Activated T-helper 17 cell treated with anti-CD3 and anti-CD28 coated beads, Interleukin-2, amount 50 U/mL, for 72 hours (primary cell): Measurements from ENCODE around the gene TTC33. TPM values are rescaled to one million over a fixed set of nuclear protein-coding genes. Genes with fewer than 3 reads are reported as not detected.
A peak's percentile ranks its signal among the peaks of the same experiment; 100 is the strongest.
"Not testable (repeated sequence)": the region's sequence is repeated elsewhere in the genome, so short reads cannot be mapped to it uniquely, and the experiment has no call there.

Experiments
- ATAC-seq: fragments of 150-1000 bp; cut with Tn5 transposase; replicated peaks from 2 replicates; pipeline ENCODE4 v1.10.0; 2021; ENCODE audit warnings: mild to moderate bottlenecking, moderate library complexity
- H3K27ac Mint-ChIP-seq: one replicate; pipeline ENCODE4 v1.8.0; 2022; ENCODE audit warnings: mixed read lengths
- H3K27me3 Mint-ChIP-seq: one replicate; pipeline ENCODE4 v1.8.0; 2022; ENCODE audit warnings: mixed read lengths
- H3K36me3 Mint-ChIP-seq: one replicate; pipeline ENCODE4 v1.8.0; 2022; ENCODE audit warnings: low read depth, mild to moderate bottlenecking, mixed read lengths
- H3K4me1 Mint-ChIP-seq: one replicate; pipeline ENCODE4 v1.8.0; 2022; ENCODE audit warnings: mixed read lengths
- H3K4me3 Mint-ChIP-seq: one replicate; pipeline ENCODE4 v1.8.0; 2022; ENCODE audit warnings: mild to moderate bottlenecking, mixed read lengths
- H3K9me3 Mint-ChIP-seq: one replicate; pipeline ENCODE4 v1.8.0; 2022; ENCODE audit warnings: mixed read lengths
- total RNA-seq, 2 donors: library from RNA; stranded (reverse); gene quantifications; one replicate each; pipeline ENCODE4 v1.2.3, GENCODE V29; 2022

Gene TTC33
- total RNA-seq, 2 donors from 2014 or later, result 14.1 to 21.4 TPM

DNA sequence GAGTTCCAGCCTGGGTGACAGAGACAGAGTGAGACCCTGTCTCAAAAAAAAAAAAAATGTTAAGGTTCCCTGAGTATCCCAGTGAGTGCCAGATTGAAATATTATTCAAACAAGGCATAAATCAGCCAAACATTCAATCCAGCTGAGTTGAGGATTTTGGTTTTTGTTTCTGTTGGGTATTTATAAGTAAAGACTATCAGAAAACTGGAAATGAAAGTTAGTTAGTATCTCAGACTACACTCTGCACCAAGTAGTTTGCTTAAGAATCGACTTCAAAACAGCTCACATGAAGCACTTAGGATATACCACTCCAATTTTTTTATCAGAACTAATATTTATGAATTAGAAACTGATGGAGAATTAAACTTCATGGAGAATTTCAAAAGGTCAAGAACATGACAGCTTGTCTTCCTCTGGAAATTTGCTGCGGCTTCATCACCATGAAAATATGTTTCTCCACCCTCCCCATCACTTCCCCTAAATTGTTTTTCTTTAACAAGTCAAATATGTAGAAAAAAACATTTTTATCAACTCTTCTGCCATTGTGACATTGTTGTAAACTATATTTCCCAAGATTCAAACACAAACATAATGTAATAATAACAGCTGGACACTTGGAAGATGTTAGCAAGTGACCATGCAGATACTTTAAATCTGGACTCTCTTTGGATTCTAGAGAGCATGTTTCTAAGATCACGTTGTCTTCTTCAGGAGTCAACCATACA is 186.1 kb downstream of the TTC33 start:
- Mint-ChIP-seq H3K4me3 (peak overlapping the region; percentile 13), H3K9me3 (no peaks in the 10 kb centered on the region), H3K36me3 (no peaks in the 10 kb centered on the region), H3K27ac (no peak overlapping the region), H3K27me3 (no peaks in the 10 kb centered on the region), H3K4me1 (peaks cover 12% of the 10 kb centered on the region)
- ATAC-seq, result no peak

GRCh38 chr5:40568548-40568947 is 187.2 kb downstream of the TTC33 start:
- ATAC-seq, result no peak
- Mint-ChIP-seq H3K4me3 (no peak overlapping the region), H3K27me3 (no peaks in the 10 kb centered on the region), H3K4me1 (peaks cover 19% of the 10 kb centered on the region), H3K36me3 (no peaks in the 10 kb centered on the region), H3K27ac (no peak overlapping the region), H3K9me3 (no peaks in the 10 kb centered on the region)

DNA sequence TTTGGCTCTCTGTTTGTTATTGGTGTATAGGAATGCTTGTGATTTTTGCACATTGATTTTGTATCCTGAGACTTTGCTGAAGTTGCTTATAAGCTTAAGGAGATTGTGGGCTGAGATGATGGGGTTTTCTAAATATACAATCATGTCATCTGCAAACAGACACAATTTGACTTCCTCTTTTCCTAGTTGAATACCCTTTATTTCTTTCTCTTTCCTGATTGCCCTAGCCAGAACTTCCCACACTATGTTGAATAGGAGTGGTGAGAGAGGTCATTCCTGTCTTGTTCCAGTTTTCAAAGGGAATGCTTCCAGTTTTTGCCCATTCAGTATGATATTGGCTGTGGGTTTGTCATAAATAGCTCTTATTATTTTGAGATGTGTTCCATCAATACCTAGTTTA is 192.6 kb downstream of the TTC33 start:
- H3K4me3 Mint-ChIP-seq, H3K9me3 Mint-ChIP-seq, ATAC-seq, H3K27me3 Mint-ChIP-seq, H3K36me3 Mint-ChIP-seq, H3K27ac Mint-ChIP-seq: not testable (repeated sequence)
- H3K4me1 Mint-ChIP-seq, result peaks cover 15% of the 10 kb centered on the region

GRCh38 chr5:40560474-40561110 is 195.2 kb downstream of the TTC33 start:
- Mint-ChIP-seq H3K4me3 (no peak overlapping the region), H3K36me3 (no peaks in the 10 kb centered on the region), H3K9me3 (peaks cover 5% of the 10 kb centered on the region), H3K4me1 (peaks cover 20% of the 10 kb centered on the region), H3K27ac (no peak overlapping the region), H3K27me3 (no peaks in the 10 kb centered on the region)
- ATAC-seq, result peak; percentile 16

DNA sequence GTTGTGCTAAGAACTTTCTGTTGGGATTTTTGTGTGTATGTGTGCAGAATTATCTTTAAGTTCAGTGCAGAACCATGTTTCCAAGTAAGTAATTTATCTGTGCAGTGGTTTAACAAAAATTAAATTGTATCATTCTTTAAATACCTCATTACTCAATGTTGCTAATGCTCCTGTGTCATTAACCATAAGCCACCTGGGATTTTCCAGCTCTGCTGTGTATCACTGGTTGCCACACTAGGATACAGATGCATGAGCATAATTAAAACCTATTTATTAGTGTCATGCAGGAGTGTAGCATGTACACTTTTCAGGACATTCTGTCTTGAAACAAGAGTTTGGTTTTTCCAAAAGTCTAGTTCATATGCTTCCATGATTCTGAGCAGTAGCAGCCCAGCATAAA is 196.5 kb downstream of the TTC33 start:
- no peak for ATAC-seq
- H3K9me3 Mint-ChIP-seq, result peaks cover 5% of the 10 kb centered on the region

GRCh38 chr5:40557501-40557900 is 198.3 kb downstream of the TTC33 start:
- peaks cover 22% of the 10 kb centered on the region for H3K4me1 Mint-ChIP-seq
- H3K9me3 Mint-ChIP-seq, result peaks cover 5% of the 10 kb centered on the region
- no peak for ATAC-seq
- H3K4me3 Mint-ChIP-seq, result no peak overlapping the region
- no peaks in the 10 kb centered on the region for H3K27me3 Mint-ChIP-seq
- no peak overlapping the region for H3K27ac Mint-ChIP-seq
- H3K36me3 Mint-ChIP-seq, result no peaks in the 10 kb centered on the region

More for the DNA sequence above, 196.5 kb downstream of the TTC33 start:
- Mint-ChIP-seq H3K36me3 (no peaks in the 10 kb centered on the region), H3K4me3 (no peak overlapping the region), H3K27ac (no peak overlapping the region), H3K27me3 (no peaks in the 10 kb centered on the region), H3K4me1 (peaks cover 18% of the 10 kb centered on the region)

- no peaks in the 10 kb centered on the region for H3K27me3 Mint-ChIP-seq
- ATAC-seq, result no peak
- H3K27ac Mint-ChIP-seq, result no peak overlapping the region
- H3K36me3 Mint-ChIP-seq, result no peaks in the 10 kb centered on the region
- H3K9me3 Mint-ChIP-seq, result peaks cover 5% of the 10 kb centered on the region
- H3K4me3 Mint-ChIP-seq, result no peak overlapping the region
- peaks cover 22% of the 10 kb centered on the region for H3K4me1 Mint-ChIP-seq
These were observed 198.9 kb downstream of the TTC33 start for GRCh38 chr5:40556811-40557210.

DNA sequence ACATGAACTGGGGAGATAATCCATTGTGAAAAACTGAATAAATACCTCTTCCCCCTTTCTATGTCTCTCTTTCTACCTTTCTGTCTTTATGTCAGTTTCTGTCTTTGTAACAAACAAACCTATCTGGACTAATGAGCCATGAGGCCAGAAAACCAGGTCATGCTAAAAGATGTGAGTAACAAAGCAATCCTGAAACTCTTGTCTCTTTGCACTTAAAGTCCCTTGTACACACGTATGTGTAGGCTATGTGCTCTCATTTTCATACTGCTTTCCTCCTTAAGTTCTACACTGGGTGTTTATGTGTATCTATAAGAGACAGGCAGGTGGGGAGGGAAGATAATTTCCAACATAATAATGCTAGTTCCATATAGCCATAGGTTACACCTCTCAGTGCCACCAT is 199.9 kb downstream of the TTC33 start:
- peaks cover 20% of the 10 kb centered on the region for H3K4me1 Mint-ChIP-seq
- H3K27me3 Mint-ChIP-seq, result no peaks in the 10 kb centered on the region
- peaks cover 3% of the 10 kb centered on the region for H3K9me3 Mint-ChIP-seq
- H3K27ac Mint-ChIP-seq, result no peak overlapping the region
- H3K4me3 Mint-ChIP-seq, result peak overlapping the region; percentile 1
- peak; percentile 81 for ATAC-seq
- H3K36me3 Mint-ChIP-seq, result no peaks in the 10 kb centered on the region

GRCh38 chr5:40554813-40555212 is 200.9 kb downstream of the TTC33 start:
- Mint-ChIP-seq H3K27ac (no peak overlapping the region), H3K27me3 (no peaks in the 10 kb centered on the region), H3K4me1 (peaks cover 15% of the 10 kb centered on the region), H3K9me3 (no peaks in the 10 kb centered on the region), H3K4me3 (no peak overlapping the region), H3K36me3 (no peaks in the 10 kb centered on the region)
- no peak for ATAC-seq

GRCh38 chr5:40554054-40554453 is 201.7 kb downstream of the TTC33 start:
- Mint-ChIP-seq H3K36me3 (no peaks in the 10 kb centered on the region), H3K4me1 (peaks cover 15% of the 10 kb centered on the region), H3K27ac (no peak overlapping the region), H3K4me3 (no peak overlapping the region), H3K27me3 (no peaks in the 10 kb centered on the region), H3K9me3 (no peaks in the 10 kb centered on the region)
- no peak for ATAC-seq

- H3K9me3 Mint-ChIP-seq, result no peaks in the 10 kb centered on the region
- no peak for ATAC-seq
- no peak overlapping the region for H3K4me3 Mint-ChIP-seq
- no peaks in the 10 kb centered on the region for H3K36me3 Mint-ChIP-seq
- peaks cover 15% of the 10 kb centered on the region for H3K4me1 Mint-ChIP-seq
- H3K27ac Mint-ChIP-seq, result no peak overlapping the region
- H3K27me3 Mint-ChIP-seq, result no peaks in the 10 kb centered on the region
These were observed 202.8 kb downstream of the TTC33 start for GRCh38 chr5:40552981-40553380.

- H3K9me3 Mint-ChIP-seq, result no peaks in the 10 kb centered on the region
- ATAC-seq, result peak; percentile 65
- H3K27ac Mint-ChIP-seq, result no peak overlapping the region
- H3K27me3 Mint-ChIP-seq, result no peaks in the 10 kb centered on the region
- no peak overlapping the region for H3K4me3 Mint-ChIP-seq
- H3K4me1 Mint-ChIP-seq, result peaks cover 15% of the 10 kb centered on the region
- no peaks in the 10 kb centered on the region for H3K36me3 Mint-ChIP-seq
These were observed 204.0 kb downstream of the TTC33 start for GRCh38 chr5:40551496-40552491.

- ATAC-seq, result no peak
- Mint-ChIP-seq H3K9me3 (no peaks in the 10 kb centered on the region), H3K27me3 (no peaks in the 10 kb centered on the region), H3K4me1 (peaks cover 10% of the 10 kb centered on the region), H3K27ac (no peak overlapping the region), H3K4me3 (no peak overlapping the region), H3K36me3 (no peaks in the 10 kb centered on the region)
These were observed 205.3 kb downstream of the TTC33 start for GRCh38 chr5:40550481-40550880.

GRCh38 chr5:40549616-40550015 is 206.1 kb downstream of the TTC33 start:
- Mint-ChIP-seq H3K4me3 (no peak overlapping the region), H3K27me3 (no peaks in the 10 kb centered on the region), H3K27ac (no peak overlapping the region), H3K36me3 (no peaks in the 10 kb centered on the region), H3K4me1 (peaks cover 10% of the 10 kb centered on the region), H3K9me3 (no peaks in the 10 kb centered on the region)
- ATAC-seq, result no peak
